GM18502 (cell line): Measurements from ENCODE around the gene GAREM1.

ENCODE experiments used
- ATAC-seq: cut with Tn5 transposase; IDR thresholded peaks from one replicate; pipeline ENCODE4 v1.9.1; 2021; ENCODE audit warnings: mild to moderate bottlenecking; ENCODE audit not compliant: unreplicated experiment, poor library complexity

The GAREM1 gene

GRCh38 chr18:32335228-32335627, 135.5 kb downstream of the GAREM1 start:
- no peak for ATAC-seq

- no peak for ATAC-seq
Measured at GRCh38 chr18:32333781-32334180, 136.9 kb downstream of the GAREM1 start.

- ATAC-seq, result no peak
Measured at GRCh38 chr18:32332708-32333107, 138.0 kb downstream of the GAREM1 start.

- no peak for ATAC-seq
Measured at GRCh38 chr18:32328974-32329373, 141.7 kb downstream of the GAREM1 start.

- no peak for ATAC-seq
Measured at GRCh38 chr18:32328379-32328778, 142.3 kb downstream of the GAREM1 start.

GRCh38 chr18:32326450-32327308, 144.0 kb downstream of the GAREM1 start:
- no peak for ATAC-seq

GRCh38 chr18:32324181-32324580, 146.5 kb downstream of the GAREM1 start:
- ATAC-seq, result no peak

GRCh38 chr18:32321826-32322225, 148.9 kb downstream of the GAREM1 start:
- ATAC-seq, result no peak

- ATAC-seq, result no peak
Measured at GRCh38 chr18:32319084-32319483, 151.6 kb downstream of the GAREM1 start.

GRCh38 chr18:32318581-32318980, 152.1 kb downstream of the GAREM1 start:
- no peak for ATAC-seq

- no peak for ATAC-seq
Measured at GRCh38 chr18:32317651-32318050, 153.0 kb downstream of the GAREM1 start.

- no peak for ATAC-seq
Measured at GRCh38 chr18:32315881-32316280, 154.8 kb downstream of the GAREM1 start.

- no peak for ATAC-seq
Measured at GRCh38 chr18:32310774-32311173, 159.9 kb downstream of the GAREM1 start.

- ATAC-seq, result no peak
Measured at GRCh38 chr18:32310101-32310500, 160.6 kb downstream of the GAREM1 start.

- no peak for ATAC-seq
Measured at GRCh38 chr18:32308493-32309120, 162.1 kb downstream of the GAREM1 start.

GRCh38 chr18:32303400-32303799, 167.3 kb downstream of the GAREM1 start:
- no peak for ATAC-seq

- ATAC-seq, result no peak
Measured at GRCh38 chr18:32302806-32303205, 167.9 kb downstream of the GAREM1 start.

- ATAC-seq, result peak; percentile 97
Measured at GRCh38 chr18:32301976-32302743, 168.5 kb downstream of the GAREM1 start.

GRCh38 chr18:32301361-32301760, 169.3 kb downstream of the GAREM1 start:
- ATAC-seq, result no peak

GRCh38 chr18:32300914-32301313, 169.8 kb downstream of the GAREM1 start:
- no peak for ATAC-seq

GRCh38 chr18:32299484-32299883, 171.2 kb downstream of the GAREM1 start:
- no peak for ATAC-seq
